HepG2 (cell line): ENCODE measurements around the gene ATP2C2. TPM values are rescaled to one million over a fixed set of nuclear protein-coding genes. Genes with fewer than 3 reads are reported as not detected.

ENCODE experiments used
- ATAC-seq: fragments of 200-7000 bp; cut with Tn5 transposase; 3 replicates; pipeline ENCODE4 v1.9.1; 2020; ENCODE audit warnings: mild to moderate bottlenecking, moderate library complexity
- BruUV-seq: library from RNA; stranded (reverse); fragments of 400-500 nt; replicated peaks from 2 replicates; lab custom pipeline; 2021; lab: Mats Ljungman, UMichigan
- CTCF ChIA-PET: fragments of 300-600 bp; formaldehyde crosslinking; extraction: SDS; loops from one replicate; lab custom pipeline; 2021; ENCODE audit warnings: low total read pairs, inconsistent platforms, low intra/inter-chr PET ratio; lab: Yijun Ruan, JAX
- POLR2A ChIA-PET: fragments of 350-600 bp; sonication (Branson Sonifier 250); formaldehyde crosslinking; loops from one replicate; lab custom pipeline; 2020; ENCODE audit warnings: antibody characterized with exemption, inconsistent platforms; lab: Yijun Ruan, JAX
- DNase-seq: peaks from one replicate; pipeline ENCODE4 v3.0.0-alpha.2; 2015; ENCODE audit warnings: low spot score
- FAIRE-seq: peaks from 3 replicates; lab custom pipeline; 2011; peaks lifted over from hg19 to GRCh38; lab: Jason Lieb, UNC
- H2AFZ ChIP-seq: one replicate; pipeline ENCODE4 v1.6.1; 2011; ENCODE audit warnings: low read length, inconsistent platforms
- H3K27ac ChIP-seq: fragments of 300-600 bp; 3 replicates; pipeline ENCODE4 v1.8.0; 2011; ENCODE audit warnings: mixed run types, mild to moderate bottlenecking, mixed read lengths, low read length, inconsistent platforms; ENCODE audit not compliant: insufficient read depth; ENCODE audit errors: extremely low read length
- H3K27me3 ChIP-seq, 2 experiments: fragments of 200-600 bp in 1 of 2; 2 replicates in 1 of 2; 3 replicates in 1 of 2; pipeline versions ENCODE4 v1.6.0 to v1.8.0; 2011; ENCODE audit warnings: low read length in 2 of 2, mild to moderate bottlenecking in 2 of 2, moderate library complexity in 2 of 2, inconsistent platforms in 1 of 2; ENCODE audit not compliant: insufficient read depth in 2 of 2, control insufficient read depth in 1 of 2
- H3K36me3 ChIP-seq, 2 experiments: fragments of 200-600 bp in 1 of 2; replicated peaks in 1 of 2; 2 replicates in 1 of 2; 3 replicates in 1 of 2; pipeline versions ENCODE4 v1.5.1 to v1.8.0; 2011; ENCODE audit warnings: low read length in 2 of 2, inconsistent platforms in 1 of 2; ENCODE audit not compliant: insufficient read depth in 2 of 2, control insufficient read depth in 1 of 2
- H3K4me1 ChIP-seq: 2 replicates; pipeline ENCODE4 v1.5.1; 2012; ENCODE audit warnings: low read length, inconsistent platforms; ENCODE audit not compliant: insufficient read depth
- H3K4me2 ChIP-seq: 2 replicates; pipeline ENCODE4 v1.6.0; 2011; ENCODE audit warnings: low read depth, low read length, inconsistent platforms
- H3K4me3 ChIP-seq, 3 experiments: fragments of 200-600 bp in 1 of 3; sonication (generic), shearing (Covaris generic) in 1 of 3; replicated peaks in 1 of 3; 2 replicates each; pipeline ENCODE4 v1.5.1; 2011 to 2016; ENCODE audit warnings: low read length in 3 of 3, inconsistent platforms in 2 of 3, low read depth in 2 of 3, mild to moderate bottlenecking in 2 of 3, control low read depth in 1 of 3, mixed read lengths in 1 of 3; ENCODE audit not compliant: insufficient read depth in 1 of 3
- H3K79me2 ChIP-seq: one replicate; pipeline ENCODE4 v1.6.1; 2011; ENCODE audit warnings: low read length, inconsistent platforms; ENCODE audit not compliant: insufficient read depth
- H3K9ac ChIP-seq: 2 replicates; pipeline ENCODE4 v1.6.0; 2011; ENCODE audit warnings: mild to moderate bottlenecking, low read depth, low read length, inconsistent platforms; ENCODE audit not compliant: insufficient read depth
- H3K9me3 ChIP-seq: 2 replicates; pipeline ENCODE4 v1.5.1; 2012; ENCODE audit warnings: mild to moderate bottlenecking, low read length
- H4K20me1 ChIP-seq: 2 replicates; pipeline ENCODE4 v1.6.0; 2011; ENCODE audit warnings: inconsistent platforms, mild to moderate bottlenecking, low read length, moderate library complexity; ENCODE audit not compliant: insufficient read depth
- ADNP ChIP-seq: sonication (generic); formaldehyde crosslinking; IDR thresholded peaks from 2 replicates; pipeline ENCODE4 v1.4.0; 2020; ENCODE audit warnings: missing genetic modification reagents
- CBX5 ChIP-seq: sonication (generic); formaldehyde crosslinking; IDR thresholded peaks from 2 replicates; pipeline ENCODE4 v1.4.0; 2020; ENCODE audit warnings: missing genetic modification reagents, borderline replicate concordance
- GZF1 ChIP-seq: sonication (generic); formaldehyde crosslinking; IDR thresholded peaks from 2 replicates; pipeline ENCODE4 v1.5.1; 2020; ENCODE audit warnings: mild to moderate bottlenecking, missing genetic modification reagents
- IKZF5 ChIP-seq: IDR thresholded peaks from 2 replicates; pipeline ENCODE4 v1.6.1; 2018; ENCODE audit warnings: missing genetic modification reagents, mild to moderate bottlenecking, missing compliant biosample characterization
- MED13 ChIP-seq: sonication (generic); formaldehyde crosslinking; IDR thresholded peaks from 2 replicates; pipeline ENCODE4 v1.5.0; 2020; ENCODE audit warnings: missing genetic modification reagents
- MEF2D ChIP-seq: sonication (generic); formaldehyde crosslinking; IDR thresholded peaks from 2 replicates; pipeline ENCODE4 v1.5.1; 2020; ENCODE audit warnings: mild to moderate bottlenecking, missing genetic modification reagents
- MIXL1 ChIP-seq: IDR thresholded peaks from 2 replicates; pipeline ENCODE4 v1.6.1; 2016
- NFAT5 ChIP-seq: sonication (generic); formaldehyde crosslinking; IDR thresholded peaks from 2 replicates; pipeline ENCODE4 v1.4.0; 2020; ENCODE audit warnings: missing genetic modification reagents
- RARG ChIP-seq: sonication (generic); formaldehyde crosslinking; IDR thresholded peaks from 2 replicates; pipeline ENCODE4 v1.4.0; 2020; ENCODE audit warnings: low read depth, mild to moderate bottlenecking, missing genetic modification reagents
- ZMAT3 ChIP-seq: sonication (generic); formaldehyde crosslinking; conservative IDR thresholded peaks from 2 replicates; pipeline ENCODE4 v1.7.0; 2021; ENCODE audit warnings: missing genetic modification reagents
- ZNF30 ChIP-seq: sonication (generic); formaldehyde crosslinking; IDR thresholded peaks from 2 replicates; pipeline ENCODE4 v1.5.0; 2020; ENCODE audit warnings: mild to moderate bottlenecking, missing genetic modification reagents
- ZNF33B ChIP-seq: sonication (generic); formaldehyde crosslinking; IDR thresholded peaks from 2 replicates; pipeline ENCODE4 v1.5.1; 2020; ENCODE audit warnings: mild to moderate bottlenecking, missing genetic modification reagents
- ZNF382 ChIP-seq: sonication (generic); formaldehyde crosslinking; IDR thresholded peaks from 2 replicates; pipeline ENCODE4 v1.5.0; 2020; ENCODE audit warnings: missing genetic modification reagents, mild to moderate bottlenecking, borderline replicate concordance
- ZNF570 ChIP-seq: sonication (generic); formaldehyde crosslinking; IDR thresholded peaks from 2 replicates; pipeline ENCODE4 v1.4.0; 2020; ENCODE audit warnings: mild to moderate bottlenecking, missing genetic modification reagents, borderline replicate concordance
- WGBS: methylation state at CpG from one replicate; pipeline ENCODE4 v1.1.6; 2017; ENCODE audit warnings: low lambda C conversion rate; 5-methylcytosine and 5-hydroxymethylcytosine counted together
- in situ Hi-C: cut with HindIII; loops from 2 replicates; pipeline ENCODE4 v1.10.0; 2017; ENCODE audit warnings: low pct_unique_long_range_greater_than_20kb; ENCODE audit not compliant: extremely low pct_ligation_motif_present
- intact Hi-C: fragments of 100-400 bp; cut with micrococcal nuclease; formaldehyde crosslinking; loops from one replicate; pipeline ENCODE4 v1.10.0; 2022; ENCODE audit not compliant: unreplicated experiment
- polyA plus RNA-seq, 8 experiments: library from polyadenylated mRNA; depleted of rRNA in 3 of 8; stranded (reverse) in 7 of 8; unstranded in 1 of 8; fragments of >200 nt; fragmentation: Illumina TruSeq in 4 of 8; extraction: Trizol in 4 of 8; gene quantifications; 2 replicates each; pipeline versions ENCODE4 v1.2.1 to v1.2.3, GENCODE V29; 2011 to 2016; ENCODE audit warnings: low read depth in 4 of 8, missing spikeins in 1 of 8, mixed read lengths in 1 of 8; ENCODE audit not compliant: insufficient read depth in 1 of 8
- total RNA-seq, 5 experiments: library from RNA; depleted of rRNA; stranded (reverse); fragments of >200 nt; fragmentation: Illumina TruSeq; extraction: Trizol; gene quantifications; 2 replicates each; pipeline ENCODE4 v1.2.3, GENCODE V29; 2016; ENCODE audit warnings: low read depth in 1 of 5

The ATP2C2 gene
- total and polyA plus RNA-seq, 2 of the 13 experiments (the other 11 are each of a cell fraction or from before 2014, with no cell fraction given), result 0.07 TPM; not detected in 1

GRCh38 chr16:84458606-84459532 is 90.5 kb downstream of the ATP2C2 start:
- intact Hi-C loops (no loop called here), in situ Hi-C loops (no loop called here)
- POLR2A ChIA-PET, result no interaction called here
- H3K4me3 ChIP-seq, result no peak overlapping the region
- no peaks in the 10 kb centered on the region for H3K4me1 ChIP-seq
- TF ChIP-seq ZNF33B (CRISPR knock-in tag), result no peak
- no peak for TF ChIP-seq MED13 (CRISPR knock-in tag)
- TF ChIP-seq ZNF30 (CRISPR knock-in tag), result no peak
- no peak for TF ChIP-seq ZMAT3
- TF ChIP-seq ADNP (CRISPR knock-in tag), result no peak
- TF ChIP-seq GZF1 (CRISPR knock-in tag), result no peak
- TF ChIP-seq NFAT5 (CRISPR knock-in tag), result no peak
- TF ChIP-seq ZNF570, result no peak
- TF ChIP-seq CBX5, result no peak
- TF ChIP-seq MEF2D, result no peak
- no peak for TF ChIP-seq IKZF5
- TF ChIP-seq RARG, result no peak
- TF ChIP-seq MIXL1 (CRISPR knock-in tag), result no peak
- no peak for TF ChIP-seq ZNF382 (CRISPR knock-in tag)
- H3K36me3 ChIP-seq, result no peaks in the 10 kb centered on the region; a peak in 1 of 5 replicates
- FAIRE-seq (no peak), ATAC-seq (no peak; the same call in 2 of the 3 replicates), DNase-seq (no peak)
- H3K9ac ChIP-seq, result no peak overlapping the region
- CTCF ChIA-PET, result no interaction called here
- WGBS, result 84% methylated on average over 36 of the region's 38 CpGs
- H3K79me2 ChIP-seq, result no peaks in the 10 kb centered on the region
- no TSS peak for BruUV-seq
- H3K27ac ChIP-seq, result no peak overlapping the region
- H2AFZ ChIP-seq, result no peak overlapping the region
- H4K20me1 ChIP-seq, result no peaks in the 10 kb centered on the region
- no peak overlapping the region for H3K4me2 ChIP-seq
- H3K27me3 ChIP-seq, result no peaks in the 10 kb centered on the region
- no peaks in the 10 kb centered on the region for H3K9me3 ChIP-seq
